Islet of Langerhans (tissue), 1 donor: ENCODE results near the gene PPP1R37.

ENCODE experiments used
- FAIRE-seq: peaks from one replicate; lab custom pipeline; 2011; peaks lifted over from hg19 to GRCh38; lab: Jason Lieb, UNC

Gene PPP1R37

DNA sequence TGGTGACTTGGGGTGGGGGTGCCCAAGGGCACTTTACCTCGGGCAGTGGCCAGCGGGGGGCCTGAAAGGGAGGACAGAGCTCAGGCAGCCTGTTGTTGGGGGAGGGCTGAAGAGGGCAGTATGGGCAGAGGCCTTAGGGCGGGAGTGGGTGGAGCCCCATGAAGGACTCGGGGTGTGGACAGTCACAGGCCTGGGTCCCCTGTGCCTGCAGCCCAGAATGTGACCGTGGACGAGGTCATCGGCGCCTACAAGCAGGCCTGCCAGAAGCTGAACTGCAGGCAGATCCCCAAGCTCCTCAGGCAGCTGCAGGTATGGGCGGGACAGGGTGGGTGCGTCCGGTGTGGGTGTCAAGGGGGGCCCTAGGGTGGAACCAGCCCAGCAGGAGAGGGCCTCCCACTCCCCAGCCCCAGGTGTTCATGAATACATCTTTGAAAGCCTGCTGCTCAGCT is 45.3 kb downstream of the PPP1R37 start:
- no peak for FAIRE-seq

DNA sequence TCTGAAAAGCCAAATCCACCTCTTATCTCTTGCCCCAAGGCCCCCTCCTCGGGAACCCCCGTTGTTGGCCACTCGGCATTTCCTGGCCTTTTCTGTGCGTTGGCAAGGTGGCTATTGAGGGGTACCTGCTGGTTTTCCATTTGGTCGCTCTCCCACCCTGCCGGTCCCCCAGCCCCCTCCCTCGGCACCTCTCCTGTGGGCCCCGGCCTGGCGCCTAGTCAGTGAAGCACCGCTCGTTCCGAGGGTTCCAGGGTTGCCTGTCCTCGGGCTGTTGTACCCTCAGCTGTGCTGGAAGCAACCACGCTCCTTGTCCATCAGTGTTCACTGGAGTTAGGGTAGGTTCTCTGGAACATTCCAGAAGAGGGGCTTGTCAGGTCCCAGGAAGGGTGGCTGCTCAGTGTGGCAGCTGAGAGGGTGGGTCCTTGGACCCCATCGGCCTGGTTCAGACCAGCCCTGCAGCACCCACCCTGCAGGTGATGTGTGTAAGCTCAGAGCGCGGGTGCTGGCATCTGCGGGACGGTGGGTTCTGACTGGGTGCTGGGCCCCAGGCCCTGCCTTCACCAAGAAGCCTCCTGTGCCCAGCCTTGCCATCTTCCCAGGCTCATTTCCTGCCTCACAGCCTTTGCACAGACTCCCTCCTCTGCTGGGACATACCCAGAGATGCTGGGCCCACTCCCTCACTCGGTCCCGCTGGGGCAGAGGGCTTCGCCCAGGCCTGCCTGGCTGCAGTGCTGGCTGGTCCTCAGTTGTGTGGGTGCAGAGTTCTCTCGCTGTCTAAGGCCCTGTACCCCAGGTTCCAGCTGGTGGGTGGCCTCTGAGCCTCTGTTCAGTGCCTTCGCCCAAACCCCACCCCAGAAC is 46.5 kb downstream of the PPP1R37 start:
- no peak for FAIRE-seq

- FAIRE-seq, result no peak
Observed at GRCh38 chr19:45140144-45140503, 47.1 kb downstream of the PPP1R37 start.

- FAIRE-seq, result no peak
Observed at GRCh38 chr19:45140533-45140932, 47.6 kb downstream of the PPP1R37 start.

DNA sequence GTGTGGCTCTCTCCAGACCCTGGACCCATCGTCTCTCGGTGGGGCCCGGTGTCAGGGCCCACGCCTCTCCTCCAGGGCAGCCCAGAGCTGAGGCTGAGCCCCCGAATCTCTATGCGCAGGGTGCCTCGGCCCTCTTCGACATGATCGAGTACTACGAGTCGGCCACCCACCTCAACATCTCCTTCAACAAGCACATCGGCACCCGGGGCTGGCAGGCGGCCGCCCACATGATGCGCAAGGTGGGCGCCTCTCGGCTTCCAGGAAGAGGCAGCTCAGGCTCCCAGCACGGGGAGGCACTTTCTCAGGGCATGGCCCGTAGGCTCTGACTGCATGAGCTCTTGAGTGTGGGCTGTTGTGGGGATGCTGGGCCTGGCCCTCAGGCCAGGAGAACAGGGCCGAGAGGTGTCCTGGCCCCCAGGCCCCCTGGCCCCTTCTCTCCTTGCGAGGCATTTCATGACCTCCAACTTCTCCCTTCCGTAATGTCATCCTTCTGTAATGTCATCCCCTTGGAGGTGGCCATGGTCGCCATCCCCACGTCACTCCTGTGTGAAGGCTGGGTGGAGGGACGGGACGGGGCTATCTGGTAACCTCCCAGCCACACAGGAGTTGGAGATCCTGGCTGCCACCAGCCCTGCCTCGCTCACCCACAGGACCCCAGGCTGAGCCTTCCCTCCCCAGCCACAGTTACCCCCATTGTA is 48.4 kb downstream of the PPP1R37 start:
- no peak for FAIRE-seq

DNA sequence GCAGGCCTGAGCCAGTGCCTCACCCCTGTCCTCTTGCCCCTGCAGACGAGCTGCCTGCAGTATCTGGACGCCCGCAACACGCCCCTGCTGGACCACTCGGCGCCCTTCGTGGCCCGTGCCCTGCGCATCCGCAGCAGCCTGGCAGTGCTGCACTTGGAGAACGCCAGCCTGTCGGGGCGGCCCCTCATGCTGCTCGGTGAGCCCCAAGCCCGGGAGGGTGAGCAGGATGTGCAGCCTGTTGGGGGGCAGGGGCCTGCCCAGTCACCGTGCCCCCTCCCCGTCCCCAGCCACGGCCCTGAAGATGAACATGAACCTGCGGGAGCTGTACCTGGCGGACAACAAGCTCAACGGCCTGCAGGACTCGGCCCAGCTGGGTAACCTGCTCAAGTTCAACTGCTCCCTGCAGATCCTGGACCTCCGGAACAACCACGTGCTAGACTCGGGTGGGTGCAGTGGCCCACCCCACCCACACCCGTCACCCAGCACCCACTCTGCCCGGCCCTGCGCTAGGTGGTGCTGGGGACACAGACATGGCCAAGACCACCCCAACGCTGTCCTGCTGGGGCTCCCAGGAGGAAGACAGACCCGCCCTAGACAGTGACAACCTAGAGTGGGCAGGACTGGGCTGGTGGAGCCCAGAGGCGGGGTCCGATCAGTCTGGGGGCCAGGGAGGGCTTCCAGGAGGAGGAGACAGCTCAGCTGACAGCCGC is 49.2 kb downstream of the PPP1R37 start:
- no peak for FAIRE-seq

DNA sequence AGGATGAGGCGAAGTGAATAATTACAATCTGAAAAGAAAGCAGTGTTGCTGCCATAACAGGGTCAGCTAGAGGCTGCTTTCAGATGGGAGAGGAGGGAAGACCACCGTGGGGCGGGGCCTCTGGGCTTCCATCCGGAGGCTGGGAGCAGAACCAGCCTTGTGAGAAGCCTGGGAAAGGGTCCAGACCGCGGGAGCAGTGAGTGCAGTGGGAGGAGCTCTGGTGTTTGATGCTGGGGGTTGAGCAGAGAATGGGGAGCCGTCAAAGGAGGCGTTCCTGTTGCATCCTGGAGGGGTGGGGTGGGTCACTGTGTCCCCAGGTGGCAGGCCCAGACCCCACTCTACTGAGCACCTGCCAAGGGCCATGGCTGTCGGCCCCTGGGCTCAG is 49.7 kb downstream of the PPP1R37 start:
- no peak for FAIRE-seq

GRCh38 chr19:45144431-45145269 is 51.7 kb downstream of the PPP1R37 start:
- FAIRE-seq, result no peak

DNA sequence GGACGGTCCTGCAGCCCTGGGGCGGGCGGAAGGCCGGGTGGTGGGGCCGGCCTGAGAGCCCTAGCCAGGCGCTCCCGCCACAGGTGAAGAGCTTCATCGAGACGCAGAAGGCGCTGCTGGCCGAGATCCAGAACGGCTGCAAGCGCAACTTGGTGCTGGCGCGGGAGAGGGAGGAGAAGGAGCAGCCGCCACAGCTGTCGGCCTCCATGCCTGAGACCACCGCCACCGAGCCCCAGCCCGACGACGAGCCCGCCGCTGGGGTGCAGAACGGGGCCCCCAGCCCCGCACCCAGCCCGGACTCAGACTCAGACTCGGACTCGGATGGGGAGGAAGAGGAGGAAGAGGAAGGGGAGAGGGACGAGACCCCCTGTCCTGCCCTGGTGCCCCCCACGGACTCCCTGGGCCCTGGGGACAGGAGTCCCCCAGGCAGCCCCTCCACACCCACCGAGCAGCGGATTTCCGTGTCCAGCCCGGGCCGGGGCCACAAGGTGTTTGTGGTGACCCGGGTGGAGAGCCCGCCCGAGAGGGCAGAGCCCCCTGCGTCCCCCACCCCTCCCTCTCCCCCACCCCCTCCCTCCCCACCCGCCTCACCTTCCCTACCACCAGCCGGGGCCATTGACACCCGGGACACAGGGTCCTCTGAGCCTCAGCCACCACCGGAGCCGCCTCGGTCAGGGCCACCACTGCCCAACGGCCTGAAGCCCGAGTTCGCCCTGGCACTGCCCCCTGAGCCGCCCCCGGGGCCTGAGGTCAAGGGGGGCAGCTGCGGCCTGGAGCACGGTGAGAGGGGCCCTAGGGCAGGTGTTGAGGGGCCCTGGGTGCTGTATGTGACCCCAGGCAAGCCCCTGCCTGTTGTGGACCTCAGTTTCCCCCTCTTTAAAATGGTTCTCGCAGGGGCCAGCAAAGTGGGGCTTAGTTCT is 52.6 kb downstream of the PPP1R37 start:
- no peak for FAIRE-seq

DNA sequence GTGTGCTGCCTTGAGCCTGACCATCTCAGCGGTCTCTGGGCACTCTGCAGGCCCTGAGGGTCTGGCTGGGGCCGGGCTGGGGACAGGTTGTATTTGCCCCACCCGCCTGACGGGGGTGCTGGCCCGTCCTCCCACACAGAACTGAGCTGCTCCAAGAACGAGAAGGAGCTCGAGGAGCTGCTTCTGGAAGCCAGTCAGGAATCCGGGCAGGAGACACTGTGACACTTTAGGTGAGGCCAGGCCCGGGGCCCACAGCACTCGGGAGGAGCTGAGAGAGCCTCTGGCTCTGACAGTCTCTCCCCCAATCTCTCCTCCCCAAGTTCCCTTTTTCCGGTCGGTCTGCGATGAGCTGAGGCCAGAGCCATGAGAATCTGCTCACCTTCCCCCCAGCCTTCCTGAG is 53.3 kb downstream of the PPP1R37 start:
- no peak for FAIRE-seq

GRCh38 chr19:45146741-45147205 is 53.8 kb downstream of the PPP1R37 start:
- FAIRE-seq, result no peak

- no peak for FAIRE-seq
Observed at GRCh38 chr19:45147835-45148676, 55.1 kb downstream of the PPP1R37 start.

- no peak for FAIRE-seq
Observed at GRCh38 chr19:45149129-45149528, 56.1 kb downstream of the PPP1R37 start.

DNA sequence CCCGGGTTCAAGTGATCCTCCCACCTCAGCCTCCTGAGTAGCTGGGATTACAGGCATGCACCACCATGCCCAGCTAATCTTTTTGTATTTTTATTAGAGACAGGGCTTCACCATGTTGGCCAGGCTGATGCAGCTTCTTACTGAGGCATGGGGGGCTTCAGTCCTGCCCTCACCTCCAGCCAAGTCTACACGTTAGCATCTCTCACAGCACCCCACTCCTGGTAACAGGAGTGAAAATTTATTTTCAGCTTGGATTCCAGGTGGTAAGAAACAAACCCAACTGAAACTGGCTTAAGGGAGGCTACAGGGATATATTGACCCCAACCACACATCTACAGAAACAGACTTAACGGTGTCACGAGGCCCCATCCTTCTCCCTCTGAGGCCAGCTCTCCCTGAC is 57.2 kb downstream of the PPP1R37 start:
- no peak for FAIRE-seq

DNA sequence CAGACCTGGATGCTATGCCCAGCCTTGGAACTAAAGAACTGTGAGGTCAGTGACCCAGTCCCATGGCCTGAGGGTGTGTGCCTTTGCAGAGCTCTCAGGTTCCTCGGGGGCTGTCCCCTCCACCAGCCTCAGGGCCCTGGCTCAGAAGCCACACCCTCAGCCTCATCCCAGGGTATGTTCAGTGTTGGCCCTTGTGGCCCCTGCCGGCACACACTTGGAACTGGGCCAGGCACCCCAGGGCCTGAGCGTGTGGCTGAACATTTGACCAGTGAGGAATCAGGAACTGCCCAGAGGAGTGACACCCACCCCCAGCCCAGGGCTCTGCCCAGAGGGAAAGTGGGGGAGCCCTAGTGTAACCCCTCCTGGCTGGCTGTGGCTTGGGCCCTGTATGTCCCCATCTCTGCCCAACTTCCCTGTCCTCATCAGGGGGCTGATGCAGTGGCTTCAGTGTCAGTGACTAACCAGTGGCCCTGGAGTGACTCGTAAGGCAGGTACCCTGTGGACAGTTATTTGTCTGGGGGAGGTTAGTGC is 57.8 kb downstream of the PPP1R37 start:
- no peak for FAIRE-seq

GRCh38 chr19:45151320-45151719 is 58.3 kb downstream of the PPP1R37 start:
- no peak for FAIRE-seq

- no peak for FAIRE-seq
Observed at GRCh38 chr19:45151821-45152503, 59.0 kb downstream of the PPP1R37 start.

- no peak for FAIRE-seq
Observed at GRCh38 chr19:45152504-45153338, 59.7 kb downstream of the PPP1R37 start.
